Astrocyte of the cerebellum (primary cell): Measurements from ENCODE around the gene GCSAM.

Source experiments
- DNase-seq: peaks from one replicate; pipeline ENCODE4 v3.0.0-alpha.2; 2011; ENCODE audit warnings: low read depth
- H3K4me3 ChIP-seq: 2 replicates; pipeline ENCODE4 v1.5.1; 2011; ENCODE audit warnings: mild to moderate bottlenecking, low read depth, low read length, moderate library complexity
- in situ Hi-C: cut with HindIII; loops from 2 replicates; pipeline ENCODE4 v1.10.0; 2017; ENCODE audit warnings: low sequenced_read_pairs
- TF ChIP-seq, protein P1 (sequence below): IDR thresholded peaks from 2 replicates; pipeline ENCODE4 v1.5.1; 2012; ENCODE audit warnings: low read length, low read depth, moderate library complexity, mild to moderate bottlenecking; ENCODE audit errors: missing control alignments

The GCSAM gene

GRCh38 chr3:112131111-112131510, 1.9 kb downstream of the GCSAM start:
- TF ChIP-seq, protein P1, sequence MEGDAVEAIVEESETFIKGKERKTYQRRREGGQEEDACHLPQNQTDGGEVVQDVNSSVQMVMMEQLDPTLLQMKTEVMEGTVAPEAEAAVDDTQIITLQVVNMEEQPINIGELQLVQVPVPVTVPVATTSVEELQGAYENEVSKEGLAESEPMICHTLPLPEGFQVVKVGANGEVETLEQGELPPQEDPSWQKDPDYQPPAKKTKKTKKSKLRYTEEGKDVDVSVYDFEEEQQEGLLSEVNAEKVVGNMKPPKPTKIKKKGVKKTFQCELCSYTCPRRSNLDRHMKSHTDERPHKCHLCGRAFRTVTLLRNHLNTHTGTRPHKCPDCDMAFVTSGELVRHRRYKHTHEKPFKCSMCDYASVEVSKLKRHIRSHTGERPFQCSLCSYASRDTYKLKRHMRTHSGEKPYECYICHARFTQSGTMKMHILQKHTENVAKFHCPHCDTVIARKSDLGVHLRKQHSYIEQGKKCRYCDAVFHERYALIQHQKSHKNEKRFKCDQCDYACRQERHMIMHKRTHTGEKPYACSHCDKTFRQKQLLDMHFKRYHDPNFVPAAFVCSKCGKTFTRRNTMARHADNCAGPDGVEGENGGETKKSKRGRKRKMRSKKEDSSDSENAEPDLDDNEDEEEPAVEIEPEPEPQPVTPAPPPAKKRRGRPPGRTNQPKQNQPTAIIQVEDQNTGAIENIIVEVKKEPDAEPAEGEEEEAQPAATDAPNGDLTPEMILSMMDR, result no peak
- in situ Hi-C loops, result no loop called here

DNA sequence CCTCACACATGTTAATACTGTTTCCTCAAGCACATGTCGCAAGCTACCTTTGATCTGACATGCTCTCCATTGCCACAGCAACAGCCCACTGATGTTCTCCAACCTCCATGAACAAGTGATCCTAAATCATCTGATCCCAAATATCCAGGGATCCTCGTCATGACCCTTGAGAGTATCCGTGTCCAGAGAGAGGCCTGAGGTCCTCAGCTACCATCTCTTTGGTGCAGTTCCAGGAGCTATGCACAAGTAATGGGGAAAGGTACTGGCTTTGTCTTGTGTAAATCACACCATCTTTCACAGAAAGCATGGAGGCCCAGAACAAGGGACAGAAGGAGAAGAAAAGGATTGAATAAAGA, 2.4 kb downstream of the GCSAM start:
- no peak for DNase-seq
- in situ Hi-C loops, result no loop called here
- TF ChIP-seq, protein P1, result no peak
- no peak overlapping the region for H3K4me3 ChIP-seq

More at GRCh38 chr3:112131111-112131510, 1.9 kb downstream of the GCSAM start:
- DNase-seq, result no peak
- no peak overlapping the region for H3K4me3 ChIP-seq

DNA sequence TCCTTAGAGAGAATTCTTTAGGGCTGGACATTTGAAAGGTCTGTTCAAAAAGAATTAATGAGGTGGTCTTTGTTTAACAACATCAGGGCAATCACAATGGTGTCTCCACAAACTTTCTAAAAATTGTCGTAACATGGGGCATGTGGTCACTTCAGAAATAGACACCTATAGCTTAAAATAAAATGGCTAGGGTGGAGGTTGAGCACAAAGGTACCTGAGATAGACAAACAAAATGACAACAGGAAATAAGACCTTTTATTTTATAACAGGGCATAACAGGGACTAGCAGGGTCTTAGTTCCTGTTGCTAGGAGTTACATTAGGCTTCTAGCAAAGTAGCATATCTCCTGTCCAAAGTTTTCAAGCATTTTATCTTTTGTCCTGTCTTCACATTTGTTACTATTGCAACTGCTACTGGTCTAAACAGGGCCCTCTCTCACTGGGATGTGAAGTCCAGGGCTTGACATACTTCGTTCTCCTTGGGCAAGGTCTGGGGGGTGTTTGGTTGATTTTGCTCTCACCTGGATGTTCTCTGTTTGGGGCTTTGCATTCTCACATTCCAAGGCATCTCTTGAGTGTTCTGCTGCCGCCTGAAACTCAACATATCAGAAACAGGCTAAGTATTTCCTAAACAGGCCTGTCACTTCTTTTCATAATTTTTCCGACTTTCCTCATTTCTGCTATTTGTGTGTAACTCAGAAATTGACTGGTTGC, 3.0 kb downstream of the GCSAM start:
- TF ChIP-seq, protein P1, result no peak
- no peak overlapping the region for H3K4me3 ChIP-seq
- in situ Hi-C loops, result no loop called here
- no peak for DNase-seq

GRCh38 chr3:112128843-112129727, 4.0 kb downstream of the GCSAM start:
- no peak overlapping the region for H3K4me3 ChIP-seq
- TF ChIP-seq, protein P1, result no peak
- in situ Hi-C loops, result no loop called here
- DNase-seq, result no peak

GRCh38 chr3:112127522-112128494, 5.2 kb downstream of the GCSAM start:
- H3K4me3 ChIP-seq, result no peak overlapping the region
- in situ Hi-C loops, result no loop called here
- TF ChIP-seq, protein P1, result no peak
- DNase-seq, result no peak

DNA sequence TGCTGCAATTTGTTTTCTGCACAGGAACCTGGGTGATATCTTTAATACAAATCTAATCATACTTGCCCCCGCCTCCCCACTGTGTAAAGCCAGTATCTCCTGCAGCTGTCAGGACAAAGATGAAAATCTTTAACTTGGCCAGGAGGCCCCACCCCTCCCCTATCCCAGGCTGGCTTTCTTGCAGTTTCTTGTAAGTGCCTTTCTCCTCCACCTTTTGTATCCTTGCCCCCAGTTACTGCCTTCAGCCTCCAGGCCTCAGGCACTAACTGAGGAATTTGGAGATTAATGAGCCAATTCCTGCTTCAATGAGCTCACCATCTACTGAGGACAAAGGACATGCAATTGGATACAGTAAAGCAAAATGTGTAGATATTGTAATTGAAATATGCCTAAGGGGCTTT, 6.5 kb downstream of the GCSAM start:
- no peak overlapping the region for H3K4me3 ChIP-seq
- in situ Hi-C loops, result no loop called here
- DNase-seq, result no peak
- TF ChIP-seq, protein P1, result no peak
